Thyroid gland (tissue), 4 donors: Measurements from ENCODE around the gene CUL5.
"Not testable (repeated sequence)": the region's sequence is repeated elsewhere in the genome, so short reads cannot be mapped to it uniquely, and the experiment has no call there.

Experiments
- POLR2A ChIP-seq, 2 donors: fragments of 450-650 bp; IDR thresholded peaks; one replicate each; pipeline ENCODE4 v1.6.1; 2017; ENCODE audit warnings: antibody characterized with exemption in 2 of 2, mild to moderate bottlenecking in 2 of 2, moderate library complexity in 1 of 2
- TF ChIP-seq, protein P1 (sequence below), 6 experiments: fragments of 200-600 bp in 3 of 6; fragments of 450-650 bp in 3 of 6; sonication (generic) in 3 of 6; IDR thresholded peaks; one replicate each; pipeline ENCODE4 v1.5.1; 2016 to 2019; ENCODE audit warnings: antibody characterized with exemption in 6 of 6, mild to moderate bottlenecking in 2 of 6, inconsistent platforms in 1 of 6, moderate library complexity in 1 of 6

DNA sequence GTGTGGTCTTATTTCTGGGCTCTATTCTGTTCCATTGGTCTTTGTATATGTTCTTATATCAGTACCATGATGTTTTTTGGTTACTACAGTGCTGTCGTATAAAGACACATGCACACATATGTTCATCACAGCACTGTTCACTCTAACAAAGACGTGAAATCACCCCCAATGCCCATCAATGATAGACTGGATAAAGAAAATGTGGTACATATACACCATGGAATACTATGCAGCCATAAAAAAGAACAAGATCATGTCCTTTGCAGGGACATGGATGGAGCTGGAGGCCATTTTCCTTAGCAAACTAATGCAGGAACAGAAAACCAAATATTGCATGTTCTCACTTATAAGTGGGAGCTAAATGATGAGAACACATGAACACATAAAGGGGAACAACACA is 22.9 kb downstream of the CUL5 start:
- TF ChIP-seq, protein P1, sequence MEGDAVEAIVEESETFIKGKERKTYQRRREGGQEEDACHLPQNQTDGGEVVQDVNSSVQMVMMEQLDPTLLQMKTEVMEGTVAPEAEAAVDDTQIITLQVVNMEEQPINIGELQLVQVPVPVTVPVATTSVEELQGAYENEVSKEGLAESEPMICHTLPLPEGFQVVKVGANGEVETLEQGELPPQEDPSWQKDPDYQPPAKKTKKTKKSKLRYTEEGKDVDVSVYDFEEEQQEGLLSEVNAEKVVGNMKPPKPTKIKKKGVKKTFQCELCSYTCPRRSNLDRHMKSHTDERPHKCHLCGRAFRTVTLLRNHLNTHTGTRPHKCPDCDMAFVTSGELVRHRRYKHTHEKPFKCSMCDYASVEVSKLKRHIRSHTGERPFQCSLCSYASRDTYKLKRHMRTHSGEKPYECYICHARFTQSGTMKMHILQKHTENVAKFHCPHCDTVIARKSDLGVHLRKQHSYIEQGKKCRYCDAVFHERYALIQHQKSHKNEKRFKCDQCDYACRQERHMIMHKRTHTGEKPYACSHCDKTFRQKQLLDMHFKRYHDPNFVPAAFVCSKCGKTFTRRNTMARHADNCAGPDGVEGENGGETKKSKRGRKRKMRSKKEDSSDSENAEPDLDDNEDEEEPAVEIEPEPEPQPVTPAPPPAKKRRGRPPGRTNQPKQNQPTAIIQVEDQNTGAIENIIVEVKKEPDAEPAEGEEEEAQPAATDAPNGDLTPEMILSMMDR (IDR thresholded peaks at IDR 0.05) = not testable (repeated sequence)
- not testable (repeated sequence) for TF ChIP-seq POLR2A (IDR thresholded peaks at IDR 0.05)
